ENCODE results near the gene NUDT16L1.

GRCh38 chr16:4700380-4700996 lies 7.1 kb downstream of the NUDT16L1 start:
- TF ChIP-seq TCF12 (IDR thresholded peaks at IDR 0.05; ENCODE audit: low read depth) (no peak), TEAD4 (IDR thresholded peaks at IDR 0.05) (no peak), RAD21 (IDR thresholded peaks at IDR 0.05; ENCODE audit: low read depth) (no peak), CEBPB (IDR thresholded peaks at IDR 0.05) (no peak), CREB1 (IDR thresholded peaks at IDR 0.05; ENCODE audit: low read depth) (no peak), MAX (IDR thresholded peaks at IDR 0.05) (no peak), YY1 (IDR thresholded peaks at IDR 0.05; ENCODE audit: low read depth) (no peak), FOXM1 (IDR thresholded peaks at IDR 0.05; ENCODE audit: borderline replicate concordance, low read depth) (no peak), EP300 (IDR thresholded peaks at IDR 0.05; ENCODE audit: borderline replicate concordance) (no peak), REST (IDR thresholded peaks at IDR 0.05; ENCODE audit: low read depth) (no peak)
